Sigmoid colon (tissue), 7 donors: Measurements from ENCODE around the gene CHRNA1. TPM values are rescaled to one million over a fixed set of nuclear protein-coding genes. Genes with fewer than 3 reads are reported as not detected.

Source experiments
- DNase-seq: peaks from one replicate; pipeline ENCODE4 v3.0.0-alpha.2; 2019
- H3K27ac ChIP-seq, 4 donors: fragments of 200-600 bp; sonication (generic); one replicate each; pipeline ENCODE4 v1.5.1; 2016 to 2019; ENCODE audit warnings: mild to moderate bottlenecking in 1 of 4
- H3K27me3 ChIP-seq, 3 donors: fragments of 200-600 bp; sonication (generic); one replicate each; pipeline ENCODE4 v1.5.1; 2019; ENCODE audit warnings: mild to moderate bottlenecking in 1 of 3
- H3K36me3 ChIP-seq, 4 donors: fragments of 200-600 bp; sonication (generic); one replicate each; pipeline ENCODE4 v1.5.1; 2016 to 2019
- H3K4me1 ChIP-seq, 4 donors: fragments of 200-600 bp; sonication (generic); one replicate each; pipeline ENCODE4 v1.5.1; 2017 to 2019
- H3K4me3 ChIP-seq, 4 donors: fragments of 200-600 bp; sonication (generic); one replicate each; pipeline ENCODE4 v1.5.1; 2017 to 2019; ENCODE audit warnings: mild to moderate bottlenecking in 2 of 4, moderate library complexity in 1 of 4
- H3K9me3 ChIP-seq, 4 donors: fragments of 200-600 bp in 3 of 4; sonication (generic) in 3 of 4; one replicate each; pipeline versions ENCODE4 v1.5.1 to v1.6.1; 2013 to 2019
- CTCF ChIP-seq, 4 experiments: fragments of 450-650 bp in 3 of 4; fragments of 200-600 bp in 1 of 4; IDR thresholded peaks; one replicate each; pipeline ENCODE4 v1.5.1; 2016 to 2019; ENCODE audit warnings: antibody characterized with exemption in 4 of 4, mild to moderate bottlenecking in 3 of 4, moderate library complexity in 2 of 4
- EP300 ChIP-seq, 4 donors: sonication (generic); formaldehyde crosslinking; IDR thresholded peaks; one replicate each; pipeline ENCODE4 v1.6.1; 2017; ENCODE audit warnings: antibody characterized with exemption in 4 of 4
- POLR2A ChIP-seq, 2 donors: fragments of 450-650 bp; IDR thresholded peaks; one replicate each; pipeline ENCODE4 v1.6.1; 2016; ENCODE audit warnings: antibody characterized with exemption in 2 of 2, mild to moderate bottlenecking in 2 of 2, moderate library complexity in 2 of 2
- POLR2AphosphoS5 ChIP-seq, 4 donors: sonication (generic); formaldehyde crosslinking; IDR thresholded peaks; one replicate each; pipeline ENCODE4 v1.6.1; 2017; ENCODE audit warnings: antibody characterized with exemption in 4 of 4
- WGBS, 2 donors: extraction: QIAGEN DNeasy Blood & Tissue Kit; methylation state at CpG; one replicate each; pipeline ENCODE4 v1.1.7; 2013; 5-methylcytosine and 5-hydroxymethylcytosine counted together
- intact Hi-C: fragments of 100-400 bp; cut with DNase I; formaldehyde crosslinking; loops from one replicate; pipeline ENCODE4 v1.15.1; 2023
- polyA plus RNA-seq, 3 donors: library from polyadenylated mRNA; stranded (reverse); fragments of 200-250 nt; gene quantifications; one replicate each; pipeline ENCODE4 v1.2.3, GENCODE V29; 2013
- total RNA-seq, 4 donors: library from RNA; depleted of rRNA; stranded (reverse); fragments of >200 nt; gene quantifications; one replicate each; pipeline ENCODE4 v1.1.0, GENCODE V29; 2016
- donor health status: healthy with polysubstance abuse.
- donor health status: Bipolar disorder and iron deficiency.
- donor health status: healthy.

The CHRNA1 gene
- total and polyA plus RNA-seq, 7 donors: 0.32 to 2.1 (median 1.2) TPM; not detected in 4

GRCh38 chr2:174722942-174723592 lies 41.2 kb downstream of the CHRNA1 start:
- H3K4me3 ChIP-seq: no peak overlapping the region
- H3K27ac ChIP-seq: no peak overlapping the region
- TF ChIP-seq POLR2AphosphoS5 (IDR thresholded peaks at IDR 0.05): no peak
- TF ChIP-seq EP300 (IDR thresholded peaks at IDR 0.05): no peak
- TF ChIP-seq CTCF (IDR thresholded peaks at IDR 0.05): no peak
- no peak for TF ChIP-seq POLR2A (IDR thresholded peaks at IDR 0.05)
- no peaks in the 10 kb centered on the region for H3K36me3 ChIP-seq
- H3K27me3 ChIP-seq: peaks cover 0 to 3% (median 0%) of the 10 kb centered on the region in 3 donors
- no peaks in the 10 kb centered on the region for H3K4me1 ChIP-seq
- WGBS, 2 donors: 92 to 94% methylated on average over 1 of the region's 1 CpG
- intact Hi-C loops: no loop called here
- no peak for DNase-seq
- no peaks in the 10 kb centered on the region for H3K9me3 ChIP-seq

GRCh38 chr2:174719016-174719415 lies 45.3 kb downstream of the CHRNA1 start:
- H3K27ac ChIP-seq: no peak overlapping the region
- no peaks in the 10 kb centered on the region for H3K4me1 ChIP-seq
- H3K36me3 ChIP-seq: no peaks in the 10 kb centered on the region
- 76 to 79% methylated on average over 4 of the region's 4 CpGs for WGBS, 2 donors
- intact Hi-C loops: no loop called here
- H3K4me3 ChIP-seq: no peak overlapping the region
- H3K9me3 ChIP-seq: no peaks in the 10 kb centered on the region
- no peak for DNase-seq
- H3K27me3 ChIP-seq: no peaks in the 10 kb centered on the region
- TF ChIP-seq CTCF (IDR thresholded peaks at IDR 0.05) (no peak), POLR2A (IDR thresholded peaks at IDR 0.05) (no peak), EP300 (IDR thresholded peaks at IDR 0.05) (no peak), POLR2AphosphoS5 (IDR thresholded peaks at IDR 0.05) (no peak)

- H3K36me3 ChIP-seq: no peaks in the 10 kb centered on the region
- TF ChIP-seq EP300 (IDR thresholded peaks at IDR 0.05): no peak
- no peak for TF ChIP-seq CTCF (IDR thresholded peaks at IDR 0.05)
- TF ChIP-seq POLR2AphosphoS5 (IDR thresholded peaks at IDR 0.05): no peak
- TF ChIP-seq POLR2A (IDR thresholded peaks at IDR 0.05): no peak
- H3K4me1 ChIP-seq: no peaks in the 10 kb centered on the region
- H3K4me3 ChIP-seq: no peak overlapping the region
- no peaks in the 10 kb centered on the region for H3K9me3 ChIP-seq
- 72 to 77% methylated on average over 4 of the region's 4 CpGs for WGBS, 2 donors
- intact Hi-C loops: no loop called here
- no peaks in the 10 kb centered on the region for H3K27me3 ChIP-seq
- no peak for DNase-seq
- H3K27ac ChIP-seq: no peak overlapping the region
Observed at GRCh38 chr2:174718591-174718990, 45.7 kb downstream of the CHRNA1 start.

- TF ChIP-seq CTCF (IDR thresholded peaks at IDR 0.05) (no peak), EP300 (IDR thresholded peaks at IDR 0.05) (no peak), POLR2AphosphoS5 (IDR thresholded peaks at IDR 0.05) (no peak), POLR2A (IDR thresholded peaks at IDR 0.05) (no peak)
- DNase-seq: no peak
- no peak overlapping the region for H3K4me3 ChIP-seq
- intact Hi-C loops: no loop called here
- H3K4me1 ChIP-seq: no peaks in the 10 kb centered on the region
- H3K36me3 ChIP-seq: no peaks in the 10 kb centered on the region
- no peak overlapping the region for H3K27ac ChIP-seq
- H3K27me3 ChIP-seq: no peaks in the 10 kb centered on the region
- 94 to 95% methylated on average over 3 of the region's 3 CpGs for WGBS, 2 donors
- H3K9me3 ChIP-seq: no peaks in the 10 kb centered on the region
Observed at GRCh38 chr2:174717916-174718315, 46.4 kb downstream of the CHRNA1 start.

GRCh38 chr2:174717273-174717672 lies 47.0 kb downstream of the CHRNA1 start:
- Histone ChIP-seq H3K4me3 (no peak overlapping the region), H3K36me3 (no peaks in the 10 kb centered on the region), H3K4me1 (peaks cover 0 to 4% (median 0%) of the 10 kb centered on the region in 4 donors), H3K27ac (no peak overlapping the region), H3K27me3 (no peaks in the 10 kb centered on the region), H3K9me3 (no peaks in the 10 kb centered on the region)
- intact Hi-C loops: no loop called here
- 69 to 86% methylated on average over 6 of the region's 6 CpGs for WGBS, 2 donors
- TF ChIP-seq POLR2AphosphoS5 (IDR thresholded peaks at IDR 0.05): no peak
- TF ChIP-seq CTCF (IDR thresholded peaks at IDR 0.05): no peak
- TF ChIP-seq POLR2A (IDR thresholded peaks at IDR 0.05): no peak
- no peak for DNase-seq
